Chondrocyte (in vitro differentiated cells): ENCODE results near the gene RPL36. TPM values are rescaled to one million over a fixed set of nuclear protein-coding genes. Genes with fewer than 3 reads are reported as not detected.

ENCODE experiments used
- DNase-seq: peaks from one replicate; pipeline ENCODE4 v3.0.0; 2021; ENCODE audit warnings: mixed read lengths, low spot score
- H3K27ac Mint-ChIP-seq: one replicate; pipeline ENCODE4 v1.8.0; 2021; ENCODE audit warnings: mild to moderate bottlenecking, moderate library complexity, mixed read lengths; ENCODE audit not compliant: unreplicated experiment
- H3K27me3 Mint-ChIP-seq: 2 replicates; pipeline ENCODE4 v1.8.0; 2021; ENCODE audit warnings: low read depth, mixed read lengths
- H3K36me3 Mint-ChIP-seq: 2 replicates; pipeline ENCODE4 v1.8.0; 2021; ENCODE audit warnings: low read depth, mixed read lengths
- H3K4me1 Mint-ChIP-seq: 2 replicates; pipeline ENCODE4 v1.8.0; 2021; ENCODE audit warnings: low read depth, mild to moderate bottlenecking, mixed read lengths
- H3K4me3 Mint-ChIP-seq: one replicate; pipeline ENCODE4 v1.8.0; 2021; ENCODE audit warnings: mild to moderate bottlenecking, moderate library complexity, mixed read lengths; ENCODE audit not compliant: unreplicated experiment
- H3K9me3 Mint-ChIP-seq: 2 replicates; pipeline ENCODE4 v1.8.0; 2021; ENCODE audit warnings: low read depth, mixed read lengths
- CTCF ChIP-seq: fragments of 200-600 bp; sonication (generic); IDR thresholded peaks from 2 replicates; pipeline ENCODE4 v1.5.0; 2021; ENCODE audit warnings: antibody characterized with exemption, mild to moderate bottlenecking, moderate library complexity
- total RNA-seq: library from RNA; stranded (reverse); gene quantifications from 3 replicates; pipeline ENCODE4 v1.2.1, GENCODE V29; 2021

The RPL36 gene
- total RNA-seq, 1 donor from 2014 or later, result 548 TPM

- Mint-ChIP-seq H3K27me3 (no peaks in the 10 kb centered on the region), H3K9me3 (no peaks in the 10 kb centered on the region), H3K4me3 (no peak overlapping the region), H3K36me3 (peaks cover 26% of the 10 kb centered on the region), H3K4me1 (peaks cover 24% of the 10 kb centered on the region), H3K27ac (peak overlapping the region; percentile 59)
- no peak for TF ChIP-seq CTCF
- DNase-seq, result peak; percentile 94
Observed at GRCh38 chr19:5693195-5694166, 3.4 kb downstream of the RPL36 start.

GRCh38 chr19:5694167-5694955, 4.3 kb downstream of the RPL36 start:
- Mint-ChIP-seq H3K36me3 (peaks cover 30% of the 10 kb centered on the region), H3K9me3 (no peaks in the 10 kb centered on the region), H3K4me1 (peaks cover 24% of the 10 kb centered on the region), H3K27me3 (no peaks in the 10 kb centered on the region), H3K4me3 (no peak overlapping the region), H3K27ac (no peak overlapping the region)
- no peak for DNase-seq
- TF ChIP-seq CTCF, result no peak

- H3K9me3 Mint-ChIP-seq, result no peaks in the 10 kb centered on the region
- H3K27me3 Mint-ChIP-seq, result no peaks in the 10 kb centered on the region
- peaks cover 30% of the 10 kb centered on the region for H3K36me3 Mint-ChIP-seq
- H3K4me3 Mint-ChIP-seq, result no peak overlapping the region
- H3K27ac Mint-ChIP-seq, result peak overlapping the region; percentile 2
- peaks cover 20% of the 10 kb centered on the region for H3K4me1 Mint-ChIP-seq
- DNase-seq, result no peak
- TF ChIP-seq CTCF, result no peak
Observed at GRCh38 chr19:5694956-5695648, 5.0 kb downstream of the RPL36 start.

GRCh38 chr19:5695649-5696195, 5.6 kb downstream of the RPL36 start:
- no peaks in the 10 kb centered on the region for H3K9me3 Mint-ChIP-seq
- no peak for TF ChIP-seq CTCF
- peak; percentile 89 for DNase-seq
- H3K27me3 Mint-ChIP-seq, result no peaks in the 10 kb centered on the region
- H3K4me3 Mint-ChIP-seq, result no peak overlapping the region
- H3K27ac Mint-ChIP-seq, result no peak overlapping the region
- H3K36me3 Mint-ChIP-seq, result peaks cover 29% of the 10 kb centered on the region
- H3K4me1 Mint-ChIP-seq, result peaks cover 16% of the 10 kb centered on the region
